Heart left ventricle (tissue), 16 donors: ENCODE results near the gene NTRK2. TPM values are rescaled to one million over a fixed set of nuclear protein-coding genes. Genes with fewer than 3 reads are reported as not detected.

ENCODE experiments used
- ATAC-seq, 4 donors: fragments of 200-7000 bp; cut with Tn5 transposase; one replicate each; pipeline ENCODE4 v1.9.1; 2020 to 2022; ENCODE audit warnings: moderate library complexity in 4 of 4, mild to moderate bottlenecking in 3 of 4, moderate number of reproducible peaks in 1 of 4
- DNase-seq, 5 donors: peaks; one replicate each; pipeline ENCODE4 v3.0.0-alpha.2; 2020
- H3K27ac ChIP-seq, 12 donors: fragments of 200-600 bp; sonication (generic) in 4 of 12; one replicate each; pipeline versions ENCODE4 v1.5.0 to v1.8.0; 2016 to 2022; ENCODE audit warnings: mild to moderate bottlenecking in 2 of 12
- H3K27me3 ChIP-seq, 9 donors: fragments of 200-600 bp; sonication (generic) in 2 of 9; one replicate each; pipeline versions ENCODE4 v1.5.1 to v1.8.0; 2016 to 2022; ENCODE audit warnings: mild to moderate bottlenecking in 3 of 9
- H3K36me3 ChIP-seq, 9 donors: fragments of 200-600 bp; sonication (generic) in 2 of 9; one replicate each; pipeline versions ENCODE4 v1.5.0 to v1.8.0; 2018 to 2022; ENCODE audit warnings: mild to moderate bottlenecking in 2 of 9
- H3K4me1 ChIP-seq, 12 donors: fragments of 200-600 bp; sonication (generic) in 4 of 12; one replicate each; pipeline versions ENCODE4 v1.5.0 to v1.8.0; 2016 to 2022; ENCODE audit warnings: mild to moderate bottlenecking in 3 of 12
- H3K4me3 ChIP-seq, 12 donors: fragments of 200-600 bp; sonication (generic) in 4 of 12; one replicate each; pipeline versions ENCODE4 v1.5.0 to v1.8.0; 2017 to 2022; ENCODE audit warnings: mild to moderate bottlenecking in 9 of 12, moderate library complexity in 4 of 12
- H3K9me3 ChIP-seq, 12 donors: fragments of 200-600 bp; sonication (generic) in 4 of 12; one replicate each; pipeline versions ENCODE4 v1.5.0 to v1.8.0; 2016 to 2022; ENCODE audit warnings: mild to moderate bottlenecking in 1 of 12
- POLR2A ChIP-seq, 2 donors: fragments of 450-650 bp; IDR thresholded peaks; one replicate each; pipeline ENCODE4 v1.6.1; 2017; ENCODE audit warnings: antibody characterized with exemption in 2 of 2, mild to moderate bottlenecking in 2 of 2, moderate library complexity in 2 of 2
- WGBS, 4 donors: extraction: QIAGEN DNeasy Blood & Tissue Kit in 2 of 4; methylation state at CpG; one replicate each; pipeline versions ENCODE4 v1.1.5 to v1.1.7; 2013 to 2018; 5-methylcytosine and 5-hydroxymethylcytosine counted together
- intact Hi-C, 10 donors: fragments of 100-400 bp; cut with DNase I; formaldehyde crosslinking; loops; one replicate each; pipeline versions ENCODE4 v1.11.1 to v1.14.2; 2022
- polyA plus RNA-seq, 2 donors: library from polyadenylated mRNA; stranded (reverse); fragments of 200-250 nt; gene quantifications; one replicate each; pipeline ENCODE4 v1.2.3, GENCODE V29; 2013
- total RNA-seq, 9 donors: library from RNA; depleted of rRNA in 2 of 9; stranded (reverse); fragments of >200 nt in 2 of 9; fragmentation: NEBNext Ultra II Directional in 3 of 9; extraction: Animal tissue kit (Norgen Biotek cat#: 25700) in 3 of 9; gene quantifications; one replicate each; pipeline versions ENCODE4 v1.1.0 to v1.2.4, GENCODE V29; 2016 to 2023
- TF ChIP-seq, protein P1 (sequence below), 12 donors: fragments of 200-600 bp; sonication (generic) in 4 of 12; IDR thresholded peaks; one replicate each; pipeline versions ENCODE4 v1.5.0 to v1.8.0; 2018 to 2022; ENCODE audit warnings: antibody characterized with exemption in 12 of 12, mild to moderate bottlenecking in 5 of 12
- donor health status: ischemic (EF 13 %, LVEDD 7.1; RV severe dilation, severe dysfunction).
- donor health status: healthy with polysubstance abuse.
- donor health status: DM: no; HTN: yes; CAD: no.
- donor health status: DM: no; HTN: no; CAD: no.
- donor health status: ischemic (EF 25% LVEDD 6.9; RV normal size, moderate dysfunction).
- donor health status: ischemic (EF 25% LVEDD 5.7; RV mildly dilated, moderate dysfunction).
- donor health status: healthy.
- donor health status: DM: yes; HTN: yes; CAD: no.
- donor health status: ischemic (EF 35%, LVEDD 5.7; RV mildly dilated, moderate dysfunction).
- donor health status: nonischemic (EF 11% LVEDD 7.7; RV severe dilation, severe dysfunction).
- donor health status: DM: yes; HTN: yes; CAD: no.
- donor health status: PGD.
- donor health status: ischemic (EF 29% LVEDD 5.4; RV normal size, mild dysfunction).
- donor health status: nonischemic (EF 23%, LVEDD 6.1; RV moderate dilation, normal function).

NTRK2 gene
- total and polyA plus RNA-seq, 11 donors: 0.86 to 16.0 (median 2.4) TPM

DNA sequence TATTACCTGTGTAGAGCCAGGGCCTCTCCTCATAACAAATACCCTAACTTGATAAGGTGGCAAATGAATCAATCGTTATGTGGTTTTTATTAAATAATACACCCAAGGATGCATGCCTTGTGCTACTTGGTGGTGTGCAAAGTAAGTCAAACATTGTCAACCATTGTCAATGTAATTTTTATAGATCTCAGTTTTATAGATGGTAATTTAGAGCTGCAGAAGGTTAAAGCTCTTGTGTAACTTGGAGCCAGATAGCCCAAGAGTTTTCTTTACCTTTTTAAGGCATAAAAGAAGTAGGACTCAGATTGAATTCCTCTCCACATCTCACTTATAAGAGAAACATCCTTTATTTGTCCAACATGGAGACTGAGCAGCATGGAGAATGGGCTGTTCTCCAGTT, 304.7 kb downstream of the NTRK2 start:
- no peak overlapping the region for H3K27ac ChIP-seq
- no peaks in the 10 kb centered on the region for H3K27me3 ChIP-seq
- H3K4me1 ChIP-seq: no peaks in the 10 kb centered on the region
- H3K36me3 ChIP-seq: no peaks in the 10 kb centered on the region
- no peak for DNase-seq
- 81 to 100% (median 88%) methylated on average over 1 of the region's 1 CpG for WGBS, 4 donors
- intact Hi-C loops: loop anchor here in 2 of 10 donors (10.0 kb wide), 2 partner anchors 151 to 631 kb away; no protein-coding TSS in a partner anchor
- H3K4me3 ChIP-seq: no peak overlapping the region
- no peak for ATAC-seq
- TF ChIP-seq POLR2A (IDR thresholded peaks at IDR 0.05): no peak
- TF ChIP-seq, protein P1, sequence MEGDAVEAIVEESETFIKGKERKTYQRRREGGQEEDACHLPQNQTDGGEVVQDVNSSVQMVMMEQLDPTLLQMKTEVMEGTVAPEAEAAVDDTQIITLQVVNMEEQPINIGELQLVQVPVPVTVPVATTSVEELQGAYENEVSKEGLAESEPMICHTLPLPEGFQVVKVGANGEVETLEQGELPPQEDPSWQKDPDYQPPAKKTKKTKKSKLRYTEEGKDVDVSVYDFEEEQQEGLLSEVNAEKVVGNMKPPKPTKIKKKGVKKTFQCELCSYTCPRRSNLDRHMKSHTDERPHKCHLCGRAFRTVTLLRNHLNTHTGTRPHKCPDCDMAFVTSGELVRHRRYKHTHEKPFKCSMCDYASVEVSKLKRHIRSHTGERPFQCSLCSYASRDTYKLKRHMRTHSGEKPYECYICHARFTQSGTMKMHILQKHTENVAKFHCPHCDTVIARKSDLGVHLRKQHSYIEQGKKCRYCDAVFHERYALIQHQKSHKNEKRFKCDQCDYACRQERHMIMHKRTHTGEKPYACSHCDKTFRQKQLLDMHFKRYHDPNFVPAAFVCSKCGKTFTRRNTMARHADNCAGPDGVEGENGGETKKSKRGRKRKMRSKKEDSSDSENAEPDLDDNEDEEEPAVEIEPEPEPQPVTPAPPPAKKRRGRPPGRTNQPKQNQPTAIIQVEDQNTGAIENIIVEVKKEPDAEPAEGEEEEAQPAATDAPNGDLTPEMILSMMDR (IDR thresholded peaks at IDR 0.05): no peak
- no peaks in the 10 kb centered on the region for H3K9me3 ChIP-seq

DNA sequence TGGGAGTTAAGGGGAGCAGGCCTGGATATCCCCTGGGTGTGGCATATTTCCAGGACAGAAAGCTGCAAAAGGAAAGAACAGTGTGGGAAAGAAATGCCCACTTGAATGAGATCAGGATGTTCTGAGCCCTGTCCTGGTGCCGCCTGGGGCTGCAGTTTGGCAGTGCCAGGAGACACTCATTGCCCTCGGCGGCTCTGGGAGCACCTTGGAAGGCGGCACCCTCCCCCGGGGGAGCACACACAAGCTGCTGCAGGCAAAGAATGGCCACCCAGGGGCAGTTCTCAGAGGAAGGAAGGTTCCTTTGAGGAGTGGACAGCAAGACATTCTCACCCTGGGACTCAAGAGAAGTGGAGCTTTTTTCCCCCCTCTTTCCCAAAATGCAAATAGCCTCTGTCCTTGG, 305.3 kb downstream of the NTRK2 start:
- TF ChIP-seq, protein P1 (IDR thresholded peaks at IDR 0.05): no peak
- TF ChIP-seq POLR2A (IDR thresholded peaks at IDR 0.05): no peak
- WGBS, 4 donors: 75 to 82% (median 76%) methylated on average over 5 of the region's 5 CpGs
- no peaks in the 10 kb centered on the region for H3K36me3 ChIP-seq

DNA sequence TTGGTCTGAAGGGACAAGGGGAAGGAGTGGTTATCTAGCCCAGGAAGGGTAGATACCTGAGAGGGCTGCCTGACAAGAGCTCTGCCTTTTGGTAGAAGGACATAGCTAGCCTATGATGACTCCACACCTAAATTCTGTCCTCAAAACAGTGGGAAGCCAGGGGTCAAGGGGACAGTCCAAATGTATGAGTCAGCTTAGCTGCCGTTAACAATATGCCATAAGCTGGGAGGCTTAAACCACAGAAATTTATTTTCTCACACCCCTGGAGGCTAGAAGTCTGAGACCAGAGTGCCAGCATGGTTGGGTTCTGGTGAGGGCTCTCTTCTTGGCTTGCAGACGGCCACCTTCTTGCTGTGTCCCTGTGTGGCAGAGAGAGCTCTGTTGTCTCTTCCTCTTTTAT, 306.4 kb downstream of the NTRK2 start:
- ATAC-seq: no peak
- H3K4me3 ChIP-seq: no peak overlapping the region
- TF ChIP-seq, protein P1 (IDR thresholded peaks at IDR 0.05): no peak
- no peak for TF ChIP-seq POLR2A (IDR thresholded peaks at IDR 0.05)

More for the DNA sequence above, 305.3 kb downstream of the NTRK2 start:
- intact Hi-C loops: loop anchor here in 2 of 10 donors (10.0 kb wide), 2 partner anchors 150 to 630 kb away; no protein-coding TSS in a partner anchor
- DNase-seq (no peak), ATAC-seq (no peak)
- no peak overlapping the region for H3K4me3 ChIP-seq
- H3K27ac ChIP-seq: no peak overlapping the region
- H3K4me1 ChIP-seq: no peaks in the 10 kb centered on the region
- no peaks in the 10 kb centered on the region for H3K27me3 ChIP-seq
- no peaks in the 10 kb centered on the region for H3K9me3 ChIP-seq

DNA sequence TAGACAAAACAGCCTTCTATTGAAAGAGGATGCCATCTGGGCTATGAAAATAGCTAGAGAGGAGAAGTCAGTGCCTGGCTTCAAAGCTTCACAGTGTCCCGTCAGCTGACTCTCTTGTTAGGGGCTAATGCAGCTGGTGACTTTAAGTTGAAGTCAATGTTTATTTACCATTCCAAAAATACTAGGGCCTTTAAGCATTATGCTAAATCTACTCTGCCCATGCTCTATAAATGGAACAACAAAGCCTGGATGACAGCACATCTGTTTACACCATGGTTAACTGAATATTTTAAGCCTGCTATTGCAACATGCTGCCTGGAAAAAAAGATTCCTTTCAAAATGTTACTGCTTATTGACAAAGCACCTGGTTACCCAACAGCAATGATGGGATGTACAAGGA, 309.1 kb downstream of the NTRK2 start:
- Histone ChIP-seq H3K27ac (no peak overlapping the region), H3K27me3 (no peaks in the 10 kb centered on the region), H3K4me1 (no peaks in the 10 kb centered on the region), H3K4me3 (no peak overlapping the region), H3K9me3 (no peaks in the 10 kb centered on the region), H3K36me3 (no peaks in the 10 kb centered on the region)
- no peak for DNase-seq
- TF ChIP-seq, protein P1 (IDR thresholded peaks at IDR 0.05): no peak
- no peak for TF ChIP-seq POLR2A (IDR thresholded peaks at IDR 0.05)
- ATAC-seq: no peak
- intact Hi-C loops: loop anchor here in 2 of 10 donors (10.0 kb wide), 2 partner anchors 146 to 626 kb away; no protein-coding TSS in a partner anchor
- 95 to 100% (median 98%) methylated on average over 1 of the region's 1 CpG for WGBS, 4 donors

More for the DNA sequence above, 306.4 kb downstream of the NTRK2 start:
- DNase-seq: no peak
- intact Hi-C loops: loop anchor here in 2 of 10 donors (10.0 kb wide), 2 partner anchors 149 to 629 kb away; no protein-coding TSS in a partner anchor
- Histone ChIP-seq H3K4me1 (no peaks in the 10 kb centered on the region), H3K27ac (no peak overlapping the region), H3K9me3 (no peaks in the 10 kb centered on the region), H3K36me3 (no peaks in the 10 kb centered on the region), H3K27me3 (no peaks in the 10 kb centered on the region)
- 55 to 95% (median 70%) methylated on average over 2 of the region's 2 CpGs for WGBS, 4 donors
